Ovary (tissue), 9 donors: Measurements from ENCODE around the gene PARPBP. TPM values are rescaled to one million over a fixed set of nuclear protein-coding genes. Genes with fewer than 3 reads are reported as not detected.

Experiments
- DNase-seq, 5 donors: peaks; one replicate each; pipeline ENCODE4 v3.0.0-alpha.2; 2019 to 2020
- H3K27ac ChIP-seq, 2 donors: fragments of 200-600 bp; one replicate each; pipeline versions ENCODE4 v1.5.1 to v1.8.0; 2019 to 2022
- H3K27me3 ChIP-seq: fragments of 200-600 bp; one replicate; pipeline ENCODE4 v1.8.0; 2022
- H3K36me3 ChIP-seq: fragments of 200-600 bp; sonication (generic); one replicate; pipeline ENCODE4 v1.5.1; 2019
- H3K4me1 ChIP-seq: one replicate; pipeline ENCODE4 v1.8.1; 2013; ENCODE audit warnings: mild to moderate bottlenecking, moderate library complexity; ENCODE audit not compliant: insufficient read depth
- H3K4me3 ChIP-seq: fragments of 200-600 bp; sonication (generic); one replicate; pipeline ENCODE4 v1.5.1; 2017
- H3K9me3 ChIP-seq, 2 donors: fragments of 200-600 bp in 1 of 2; sonication (generic) in 1 of 2; one replicate each; pipeline versions ENCODE4 v1.5.1 to v1.8.1; 2013 to 2019; ENCODE audit warnings: mild to moderate bottlenecking in 1 of 2, moderate library complexity in 1 of 2
- CTCF ChIP-seq, 3 donors: fragments of 450-650 bp in 2 of 3; fragments of 200-600 bp in 1 of 3; IDR thresholded peaks; one replicate each; pipeline versions ENCODE4 v1.5.1 to v1.8.0; 2016 to 2022; ENCODE audit warnings: antibody characterized with exemption in 3 of 3, mild to moderate bottlenecking in 1 of 3
- EP300 ChIP-seq: sonication (generic); formaldehyde crosslinking; IDR thresholded peaks from one replicate; pipeline ENCODE4 v1.6.1; 2017; ENCODE audit warnings: antibody characterized with exemption
- POLR2A ChIP-seq: fragments of 450-650 bp; IDR thresholded peaks from one replicate; pipeline ENCODE4 v1.6.1; 2017; ENCODE audit warnings: antibody characterized with exemption, mild to moderate bottlenecking, moderate library complexity
- WGBS, 3 donors: extraction: QIAGEN DNeasy Blood & Tissue Kit in 1 of 3; methylation state at CpG; one replicate each; pipeline versions ENCODE4 v1.1.5 to v1.1.7; 2013 to 2017; 5-methylcytosine and 5-hydroxymethylcytosine counted together
- intact Hi-C, 4 donors: fragments of 100-400 bp; cut with DNase I; formaldehyde crosslinking; loops; one replicate each; pipeline versions ENCODE4 v1.11.0 to v1.15.1; 2022 to 2023
- polyA plus RNA-seq, 2 donors: library from polyadenylated mRNA; stranded (reverse); fragments of 200-250 nt in 1 of 2; fragments of 350-450 nt in 1 of 2; fragmentation: Illumina TruSeq in 1 of 2; extraction: RNeasy Lipid Tissue Mini Kit (QIAGEN cat#74804) in 1 of 2; gene quantifications; one replicate each; pipeline ENCODE4 v1.2.3, GENCODE V29; 2013 to 2014
- total RNA-seq, 7 donors: library from RNA; depleted of rRNA in 2 of 7; stranded (reverse); fragments of >200 nt in 2 of 7; fragmentation: NEBNext Ultra II Directional in 3 of 7; extraction: Animal tissue kit (Norgen Biotek cat#: 25700) in 3 of 7; gene quantifications; one replicate each; pipeline versions ENCODE4 v1.1.0 to v1.2.4, GENCODE V29; 2016 to 2023
- donor health status: DM: no; HTN: no; CAD: no; lungs with moderate emphysema.
- donor health status: DM: no; HTN: no; CAD: no.
- donor health status: Bipolar disorder and iron deficiency.
- donor health status: DM: yes; HTN: yes; CAD: no.
- donor health status: DM: no; HTN: no; CAD: no.
- donor health status: DM: yes; HTN: yes; CAD: no.

PARPBP gene
- total and polyA plus RNA-seq, 9 donors: 0.45 to 2.5 (median 1.3) TPM

- TF ChIP-seq CTCF (IDR thresholded peaks at IDR 0.05) (no peak), POLR2A (no peak), EP300 (no peak)
- intact Hi-C loops: loop anchor here in 1 of 4 donors (5.0 kb wide), 1 partner anchor 382 kb away; no protein-coding TSS in a partner anchor
- no peaks in the 10 kb centered on the region for H3K9me3 ChIP-seq
- no peak overlapping the region for H3K27ac ChIP-seq
- H3K4me1 ChIP-seq: no peaks in the 10 kb centered on the region
- 61 to 72% (median 65%) methylated on average over 2 of the region's 2 CpGs for WGBS, 3 donors
- no peaks in the 10 kb centered on the region for H3K36me3 ChIP-seq
- no peak overlapping the region for H3K4me3 ChIP-seq
- no peaks in the 10 kb centered on the region for H3K27me3 ChIP-seq
- DNase-seq: no peak
These were observed 24.2 kb upstream of the PARPBP start for GRCh38 chr12:102095677-102096263.

GRCh38 chr12:102096855-102097254 is 23.1 kb upstream of the PARPBP start:
- Histone ChIP-seq H3K4me1 (no peaks in the 10 kb centered on the region), H3K4me3 (no peak overlapping the region), H3K36me3 (no peaks in the 10 kb centered on the region), H3K9me3 (no peaks in the 10 kb centered on the region), H3K27me3 (no peaks in the 10 kb centered on the region), H3K27ac (no peak overlapping the region)
- TF ChIP-seq CTCF (IDR thresholded peaks at IDR 0.05) (no peak), POLR2A (no peak), EP300 (no peak)
- intact Hi-C loops: loop anchor here in 1 of 4 donors (5.0 kb wide), 1 partner anchor 380 kb away; no protein-coding TSS in a partner anchor
- no peak for DNase-seq
- 62 to 78% (median 67%) methylated on average over 3 of the region's 3 CpGs for WGBS, 3 donors

- no peak overlapping the region for H3K27ac ChIP-seq
- H3K27me3 ChIP-seq: no peaks in the 10 kb centered on the region
- no peaks in the 10 kb centered on the region for H3K4me1 ChIP-seq
- intact Hi-C loops: no loop called here
- H3K9me3 ChIP-seq: no peaks in the 10 kb centered on the region
- H3K4me3 ChIP-seq: no peak overlapping the region
- no peaks in the 10 kb centered on the region for H3K36me3 ChIP-seq
- no peak for DNase-seq
- 95 to 97% (median 96%) methylated on average over 3 of the region's 3 CpGs for WGBS, 3 donors
- TF ChIP-seq POLR2A (no peak), EP300 (no peak), CTCF (IDR thresholded peaks at IDR 0.05) (no peak)
These were observed 13.1 kb upstream of the PARPBP start for GRCh38 chr12:102106905-102107304.

GRCh38 chr12:102107970-102108369 is 12.0 kb upstream of the PARPBP start:
- H3K27ac ChIP-seq: no peak overlapping the region
- WGBS, 3 donors: 92 to 100% (median 93%) methylated on average over 1 of the region's 1 CpG
- no peaks in the 10 kb centered on the region for H3K27me3 ChIP-seq
- no peak overlapping the region for H3K4me3 ChIP-seq
- TF ChIP-seq CTCF (IDR thresholded peaks at IDR 0.05) (no peak), POLR2A (no peak), EP300 (no peak)
- intact Hi-C loops: no loop called here
- H3K36me3 ChIP-seq: no peaks in the 10 kb centered on the region
- DNase-seq: no peak
- H3K9me3 ChIP-seq: no peaks in the 10 kb centered on the region
- H3K4me1 ChIP-seq: no peaks in the 10 kb centered on the region
